BJ (cell line): ENCODE results near the gene SLC11A1. TPM values are rescaled to one million over a fixed set of nuclear protein-coding genes. Genes with fewer than 3 reads are reported as not detected.
A peak's percentile ranks its signal among the peaks of the same experiment; 100 is the strongest.

ENCODE experiments used
- CTCF ChIA-PET: fragments of 350-600 bp; formaldehyde crosslinking; extraction: SDS; loops from one replicate; lab custom pipeline; 2021; ENCODE audit warnings: antibody characterized with exemption, inconsistent platforms; lab: Yijun Ruan, JAX
- POLR2A ChIA-PET: fragments of 300-600 bp; sonication (Branson Sonifier 250); formaldehyde crosslinking; extraction: SDS; loops from one replicate; lab custom pipeline; 2021; ENCODE audit warnings: antibody characterized with exemption; lab: Charles Lee
- DNase-seq: peaks from one replicate; pipeline ENCODE4 v3.0.0-alpha.2; 2011; ENCODE audit warnings: low read depth
- H3K27me3 ChIP-seq: 2 replicates; pipeline ENCODE4 v1.6.0; 2011; ENCODE audit warnings: low read length; ENCODE audit not compliant: control insufficient read depth, insufficient read depth
- H3K36me3 ChIP-seq: 2 replicates; pipeline ENCODE4 v1.5.1; 2011; ENCODE audit warnings: low read length; ENCODE audit not compliant: control insufficient read depth, insufficient read depth
- H3K4me3 ChIP-seq: 2 replicates; pipeline ENCODE4 v1.5.1; 2011; ENCODE audit warnings: low read depth, mild to moderate bottlenecking, control low read depth, low read length
- polyA plus RNA-seq: library from polyadenylated mRNA; depleted of rRNA; stranded (reverse); fragments of >200 nt; gene quantifications from 2 replicates; pipeline ENCODE4 v1.2.3, GENCODE V29; 2011
- TF ChIP-seq, protein P1 (sequence below): IDR thresholded peaks from 2 replicates; pipeline ENCODE4 v1.5.1; 2011; ENCODE audit warnings: low read depth, mild to moderate bottlenecking, control low read depth, inconsistent platforms, low read length, moderate library complexity; ENCODE audit not compliant: insufficient read depth

The SLC11A1 gene
- polyA plus RNA-seq, 1 experiment: 0.23 TPM

DNA sequence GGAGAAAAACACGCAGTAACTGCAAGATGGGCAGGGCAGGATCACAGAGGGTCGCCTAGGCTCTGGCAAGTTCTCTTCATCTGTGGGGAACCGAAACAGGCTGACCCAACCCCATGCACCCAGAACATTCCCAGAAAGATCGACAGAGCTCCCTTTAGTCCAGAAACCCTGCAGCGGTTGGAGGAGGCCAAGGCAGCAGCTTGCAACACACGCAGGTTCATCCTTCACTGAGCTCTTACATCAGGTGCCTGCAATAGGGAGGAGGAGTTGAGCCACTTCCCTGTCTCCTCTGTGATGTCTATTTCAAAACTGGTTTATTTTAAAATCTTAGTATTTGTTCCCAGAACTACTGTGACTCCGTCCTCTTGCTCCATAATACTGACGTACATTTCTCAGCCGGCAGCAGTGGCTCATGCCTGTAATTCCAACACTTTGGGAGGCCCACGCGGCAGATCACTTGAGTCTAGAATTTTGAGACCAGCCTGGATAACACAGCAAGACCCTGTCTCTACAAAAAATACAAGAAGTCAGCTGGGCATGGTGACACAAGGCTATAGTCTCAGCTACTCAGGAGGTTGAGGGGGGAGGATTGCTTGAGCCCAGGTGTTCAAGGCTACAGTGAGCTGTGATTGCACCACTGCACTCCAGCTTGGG lies 11.5 kb upstream of the SLC11A1 start:
- Histone ChIP-seq H3K27me3 (no peaks in the 10 kb centered on the region), H3K4me3 (no peak overlapping the region), H3K36me3 (no peaks in the 10 kb centered on the region)
- no peak for DNase-seq
- TF ChIP-seq, protein P1, sequence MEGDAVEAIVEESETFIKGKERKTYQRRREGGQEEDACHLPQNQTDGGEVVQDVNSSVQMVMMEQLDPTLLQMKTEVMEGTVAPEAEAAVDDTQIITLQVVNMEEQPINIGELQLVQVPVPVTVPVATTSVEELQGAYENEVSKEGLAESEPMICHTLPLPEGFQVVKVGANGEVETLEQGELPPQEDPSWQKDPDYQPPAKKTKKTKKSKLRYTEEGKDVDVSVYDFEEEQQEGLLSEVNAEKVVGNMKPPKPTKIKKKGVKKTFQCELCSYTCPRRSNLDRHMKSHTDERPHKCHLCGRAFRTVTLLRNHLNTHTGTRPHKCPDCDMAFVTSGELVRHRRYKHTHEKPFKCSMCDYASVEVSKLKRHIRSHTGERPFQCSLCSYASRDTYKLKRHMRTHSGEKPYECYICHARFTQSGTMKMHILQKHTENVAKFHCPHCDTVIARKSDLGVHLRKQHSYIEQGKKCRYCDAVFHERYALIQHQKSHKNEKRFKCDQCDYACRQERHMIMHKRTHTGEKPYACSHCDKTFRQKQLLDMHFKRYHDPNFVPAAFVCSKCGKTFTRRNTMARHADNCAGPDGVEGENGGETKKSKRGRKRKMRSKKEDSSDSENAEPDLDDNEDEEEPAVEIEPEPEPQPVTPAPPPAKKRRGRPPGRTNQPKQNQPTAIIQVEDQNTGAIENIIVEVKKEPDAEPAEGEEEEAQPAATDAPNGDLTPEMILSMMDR: no peak
- ChIA-PET CTCF (interaction anchor here (1.0 to 1.6 kb wide), 3 partner anchors 14 to 72 kb away, joined by 3 to 9 read pairs (median 4); partner anchors contain the start of gene CATIP), POLR2A (no interaction called here)

DNA sequence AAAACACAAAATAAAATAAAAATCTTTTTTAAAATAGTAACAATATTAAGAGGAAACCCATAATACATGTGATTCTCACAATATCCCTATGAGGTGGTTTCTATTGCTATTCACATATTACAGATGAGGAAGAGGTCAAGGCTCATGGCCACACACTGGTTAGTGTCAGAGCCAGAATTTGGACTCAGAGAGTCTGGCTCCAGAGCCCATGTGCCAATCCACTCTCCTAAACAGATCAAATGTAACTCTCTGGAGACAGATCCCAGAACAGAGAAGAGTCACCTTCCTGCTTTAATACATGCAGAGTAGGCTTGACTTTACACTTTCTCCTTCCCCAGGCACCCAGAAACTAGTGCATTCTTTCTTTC lies 10.1 kb upstream of the SLC11A1 start:
- no peak for DNase-seq
- ChIA-PET CTCF (interaction anchor here (1.6 kb wide), 1 partner anchor 73 kb away, joined by 4 read pairs; no protein-coding TSS in a partner anchor), POLR2A (no interaction called here)
- H3K36me3 ChIP-seq: no peaks in the 10 kb centered on the region
- H3K4me3 ChIP-seq: no peak overlapping the region
- TF ChIP-seq, protein P1: no peak
- no peaks in the 10 kb centered on the region for H3K27me3 ChIP-seq

DNA sequence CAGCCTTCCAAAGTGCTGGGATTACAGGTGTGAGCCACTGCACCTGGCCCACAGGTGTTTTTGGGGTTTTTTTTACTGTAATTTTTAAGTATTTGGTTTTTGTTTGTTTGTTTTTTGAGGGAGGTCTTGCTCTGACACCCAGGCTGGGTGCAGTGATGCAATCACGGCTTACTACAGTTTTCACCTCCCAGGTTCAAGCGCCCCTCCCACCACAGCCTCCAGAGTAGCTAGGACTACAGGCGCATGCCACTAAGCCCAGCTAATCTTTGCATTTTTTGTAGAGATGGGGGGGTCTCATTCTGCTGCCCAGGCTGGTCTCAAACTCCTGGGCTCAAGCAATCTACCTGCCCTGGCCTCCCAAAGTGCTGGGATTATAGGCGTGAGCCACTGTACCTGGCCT lies 7.3 kb upstream of the SLC11A1 start:
- TF ChIP-seq, protein P1: no peak
- ChIA-PET POLR2A (no interaction called here), CTCF (no interaction called here)
- Histone ChIP-seq H3K27me3 (peaks cover 2% of the 10 kb centered on the region; the same call in 1 of the 2 replicates), H3K4me3 (no peak overlapping the region), H3K36me3 (no peaks in the 10 kb centered on the region)
- DNase-seq: no peak

DNA sequence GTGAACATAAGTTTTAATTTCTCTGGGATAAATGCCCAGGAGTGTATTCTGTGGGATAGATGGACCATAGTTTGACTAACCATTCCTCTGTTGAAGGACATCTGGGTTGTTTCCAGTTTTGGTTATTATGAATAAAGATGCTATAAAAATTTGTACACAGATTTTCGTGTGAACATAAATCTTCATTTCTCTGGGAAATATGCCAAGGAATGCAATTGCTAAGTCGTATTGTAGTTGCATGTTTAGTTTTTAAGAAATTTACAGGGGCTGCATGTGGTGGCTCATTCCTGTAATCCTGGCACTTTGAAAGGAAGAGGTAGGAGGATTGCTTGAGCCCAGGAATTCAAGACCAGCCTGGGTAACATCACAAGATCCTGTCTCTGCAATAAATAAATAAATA lies 6.9 kb upstream of the SLC11A1 start:
- CTCF ChIA-PET: interaction anchor here (1.1 kb wide), 1 partner anchor 18 kb away, joined by 3 read pairs; the partner anchor contains the start of gene CATIP
- Histone ChIP-seq H3K4me3 (no peak overlapping the region), H3K36me3 (no peaks in the 10 kb centered on the region), H3K27me3 (peaks cover 2% of the 10 kb centered on the region; the same call in 1 of the 2 replicates)
- POLR2A ChIA-PET: no interaction called here
- TF ChIP-seq, protein P1: no peak
- peak; percentile 57 for DNase-seq

DNA sequence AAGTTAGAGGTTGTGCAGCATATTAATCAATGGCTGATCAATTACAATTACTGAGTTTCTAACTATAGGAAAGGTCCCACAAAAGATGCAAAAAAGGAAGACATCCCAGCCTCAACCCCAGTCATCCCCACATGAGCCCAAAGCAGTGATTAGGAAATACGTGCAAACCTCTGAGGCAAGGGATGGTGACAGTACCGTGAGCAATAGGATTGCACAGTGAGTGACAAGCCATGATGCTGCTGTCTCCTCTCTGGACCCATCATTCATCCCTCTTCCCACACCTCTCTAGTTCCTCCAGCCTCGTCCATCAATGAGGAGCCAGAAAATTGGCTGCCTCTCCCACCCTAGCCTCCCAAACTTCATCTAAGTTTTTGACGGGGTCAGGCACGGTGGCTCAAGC lies 4.0 kb upstream of the SLC11A1 start:
- H3K27me3 ChIP-seq: peaks cover 7% of the 10 kb centered on the region
- H3K4me3 ChIP-seq: no peak overlapping the region
- TF ChIP-seq, protein P1: no peak
- H3K36me3 ChIP-seq: no peaks in the 10 kb centered on the region
- ChIA-PET CTCF (no interaction called here), POLR2A (no interaction called here)
- DNase-seq: no peak
